ENCODE data around the gene CTNNA1.

Gene CTNNA1

DNA sequence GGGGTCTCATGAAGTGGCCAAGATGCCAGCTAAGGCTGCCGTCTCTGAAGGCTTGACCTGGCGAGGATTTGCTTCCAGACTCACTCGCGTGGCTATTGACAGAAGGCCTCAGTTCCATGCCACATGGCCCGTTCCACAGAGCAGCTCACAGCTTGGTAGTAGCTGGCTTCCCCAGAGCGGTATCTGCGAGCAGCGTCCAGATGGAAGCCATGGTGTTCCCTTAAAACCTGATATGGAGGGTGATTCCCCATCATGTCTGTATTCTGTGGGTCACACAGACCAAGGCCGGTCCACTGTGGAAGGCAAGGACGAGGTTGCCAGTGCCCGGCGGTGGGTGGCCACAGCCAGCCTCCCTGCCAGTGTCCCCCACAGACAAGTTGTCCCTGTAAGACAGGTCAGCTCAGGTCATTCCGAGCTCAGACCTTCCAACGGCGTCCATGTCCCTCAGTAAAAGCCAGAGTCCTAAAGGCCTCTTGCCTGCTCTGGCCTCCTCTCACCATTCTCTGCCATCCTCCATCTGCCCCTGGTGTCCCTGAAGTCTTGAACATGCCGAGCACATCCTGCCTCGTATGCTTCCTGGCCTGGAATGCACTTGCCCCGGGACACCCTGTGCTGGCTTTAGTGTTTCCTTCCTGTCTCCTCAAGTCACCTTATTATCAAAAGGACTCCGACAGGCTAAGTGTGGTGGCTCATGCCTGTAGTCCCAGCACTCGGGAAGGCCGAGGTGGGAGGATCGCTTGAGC lies 183.2 kb downstream of the CTNNA1 start:
- no peak for DNase-seq

- DNase-seq = no peak
Measured at GRCh38 chr5:138936968-138937345, 183.7 kb downstream of the CTNNA1 start.

GRCh38 chr5:138937392-138938387 lies 184.5 kb downstream of the CTNNA1 start:
- DNase-seq = no peak

DNA sequence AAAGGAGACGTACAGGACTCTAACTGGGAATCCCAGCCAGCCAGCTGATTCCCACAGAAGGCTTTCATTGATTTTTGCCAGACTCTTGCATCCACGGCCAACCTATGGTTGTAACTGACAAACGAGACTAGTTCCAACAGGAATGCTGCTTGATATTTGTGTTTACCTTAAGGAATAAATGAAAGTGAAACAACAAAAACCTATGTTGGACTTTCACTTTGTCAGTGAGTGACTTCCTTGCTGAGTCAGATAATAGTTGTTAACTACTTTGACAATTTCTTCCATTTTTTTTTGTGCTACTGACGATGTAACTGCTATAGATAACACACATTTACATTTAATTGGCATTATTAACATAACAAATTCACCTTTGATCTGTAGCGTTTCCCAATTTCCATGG lies 185.3 kb downstream of the CTNNA1 start:
- no peak for DNase-seq

GRCh38 chr5:138942066-138942465 lies 188.8 kb downstream of the CTNNA1 start:
- DNase-seq = no peak

- no peak for DNase-seq
Measured at GRCh38 chr5:138942861-138943260, 189.6 kb downstream of the CTNNA1 start.

- no peak for DNase-seq
Measured at GRCh38 chr5:138943599-138944173, 190.5 kb downstream of the CTNNA1 start.

DNA sequence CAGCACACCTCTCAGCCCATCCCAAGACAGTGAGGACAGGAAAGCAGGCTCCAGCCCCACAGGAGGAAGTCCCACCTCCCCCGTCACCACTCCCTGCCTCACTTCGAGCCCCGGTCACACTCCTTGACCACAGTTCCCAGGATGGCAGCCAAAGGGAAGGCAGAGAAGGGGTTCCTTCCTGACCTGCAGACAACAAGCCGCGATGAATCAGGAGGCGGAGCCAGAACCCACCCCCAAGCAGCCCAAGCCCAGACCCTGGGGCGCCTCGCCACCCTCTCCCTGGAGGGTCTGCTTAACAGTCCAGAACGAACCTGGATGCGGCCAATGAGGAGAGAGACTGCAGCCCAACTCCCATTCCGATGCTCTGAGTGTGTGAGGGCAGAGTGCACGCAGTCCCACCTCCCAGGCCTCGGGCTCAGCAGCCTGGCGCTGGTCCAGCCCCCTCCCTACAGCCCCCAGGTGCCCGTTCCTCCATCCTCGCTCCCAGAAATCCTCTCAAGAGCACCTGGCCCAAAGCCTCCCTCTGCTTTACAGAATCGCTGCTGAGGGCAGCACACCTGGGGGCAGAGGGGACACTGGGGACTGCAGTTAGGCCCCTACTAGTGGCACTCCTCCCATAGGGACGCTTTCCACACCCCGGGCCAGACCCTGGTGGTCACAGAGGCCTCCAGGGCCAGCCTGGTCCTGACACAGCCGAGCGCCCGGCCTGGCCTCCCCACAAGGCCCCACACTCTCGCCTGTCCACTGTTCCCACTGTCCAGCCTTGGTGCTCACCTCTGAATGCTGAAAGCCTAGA lies 191.5 kb downstream of the CTNNA1 start:
- no peak for DNase-seq

DNA sequence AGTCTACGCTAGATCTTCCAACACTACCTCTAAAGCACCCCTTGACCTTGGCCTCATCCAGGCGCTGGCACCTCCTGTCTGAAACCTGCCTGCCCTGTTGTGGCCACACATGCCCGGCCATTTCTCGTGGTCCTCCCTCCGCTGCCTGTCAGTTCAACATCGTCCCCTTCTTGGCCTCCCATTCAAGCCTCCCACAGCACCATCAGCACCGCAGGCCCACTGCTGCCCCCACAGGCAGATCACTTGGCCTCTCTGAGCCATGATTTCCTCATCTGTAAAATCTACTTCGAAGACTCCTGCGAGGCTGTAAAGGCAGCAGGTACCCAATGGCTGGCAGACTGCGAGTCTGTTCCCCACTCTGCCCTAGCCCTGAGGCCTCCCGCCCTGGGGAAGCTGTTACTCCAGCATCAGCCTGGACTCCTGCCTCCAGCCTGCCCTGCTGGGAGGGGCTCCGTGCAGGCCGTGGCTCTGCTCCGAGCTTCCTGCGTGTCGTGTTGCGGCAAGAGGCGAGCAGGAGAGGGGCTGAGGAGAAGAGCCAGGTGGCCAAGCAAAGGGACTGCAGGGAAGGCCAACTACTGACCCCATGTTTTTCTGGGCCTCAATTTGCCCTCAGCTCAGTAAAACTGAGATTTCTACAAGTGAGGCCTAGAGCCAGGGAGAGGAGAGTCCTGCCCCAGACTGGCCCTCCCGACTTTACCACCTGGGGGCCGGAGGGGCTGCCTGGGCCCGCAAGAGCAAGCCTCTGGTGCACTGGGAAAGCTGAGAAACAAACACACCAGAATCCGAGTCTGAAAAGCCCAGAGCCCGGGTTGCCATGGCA lies 192.4 kb downstream of the CTNNA1 start:
- DNase-seq = no peak

GRCh38 chr5:138946241-138946623 lies 193.0 kb downstream of the CTNNA1 start:
- no peak for DNase-seq

DNA sequence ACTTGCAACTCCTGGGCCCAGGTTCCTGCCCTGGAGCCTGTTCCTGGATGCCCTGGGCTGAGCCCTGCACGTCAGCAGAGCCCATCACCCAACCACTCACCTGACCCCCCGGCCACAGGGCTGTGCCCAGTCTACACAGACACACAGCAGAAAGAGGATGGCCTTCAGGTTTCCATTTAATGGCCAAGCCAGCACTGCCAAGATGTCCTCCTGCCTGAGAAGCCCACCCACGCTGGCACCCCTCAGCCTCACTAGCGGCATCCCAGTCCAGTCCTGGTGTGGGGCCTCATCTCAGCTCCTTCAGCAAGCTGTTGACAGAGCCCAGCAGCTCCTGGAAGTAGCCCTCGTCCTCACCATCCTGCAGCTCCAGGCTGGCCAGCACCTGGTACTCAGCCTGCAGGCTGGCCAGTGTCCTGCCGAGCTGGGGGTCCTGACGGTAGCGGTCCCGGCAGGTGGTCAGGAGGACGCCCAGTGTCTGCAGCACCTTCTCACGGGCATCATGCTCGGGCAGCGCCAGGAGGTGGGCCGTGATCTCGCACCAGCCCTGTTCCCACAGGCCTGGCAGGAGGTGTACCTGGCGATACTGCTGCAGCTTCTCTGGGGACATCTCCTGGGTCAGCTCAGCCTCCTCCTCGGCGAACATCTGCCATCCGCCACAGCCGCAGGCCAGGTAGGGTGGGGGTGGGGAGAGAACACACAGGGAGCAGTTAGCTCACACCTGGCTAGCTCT lies 193.8 kb downstream of the CTNNA1 start:
- DNase-seq = no peak

GRCh38 chr5:138947780-138948179 lies 194.6 kb downstream of the CTNNA1 start:
- no peak for DNase-seq

DNA sequence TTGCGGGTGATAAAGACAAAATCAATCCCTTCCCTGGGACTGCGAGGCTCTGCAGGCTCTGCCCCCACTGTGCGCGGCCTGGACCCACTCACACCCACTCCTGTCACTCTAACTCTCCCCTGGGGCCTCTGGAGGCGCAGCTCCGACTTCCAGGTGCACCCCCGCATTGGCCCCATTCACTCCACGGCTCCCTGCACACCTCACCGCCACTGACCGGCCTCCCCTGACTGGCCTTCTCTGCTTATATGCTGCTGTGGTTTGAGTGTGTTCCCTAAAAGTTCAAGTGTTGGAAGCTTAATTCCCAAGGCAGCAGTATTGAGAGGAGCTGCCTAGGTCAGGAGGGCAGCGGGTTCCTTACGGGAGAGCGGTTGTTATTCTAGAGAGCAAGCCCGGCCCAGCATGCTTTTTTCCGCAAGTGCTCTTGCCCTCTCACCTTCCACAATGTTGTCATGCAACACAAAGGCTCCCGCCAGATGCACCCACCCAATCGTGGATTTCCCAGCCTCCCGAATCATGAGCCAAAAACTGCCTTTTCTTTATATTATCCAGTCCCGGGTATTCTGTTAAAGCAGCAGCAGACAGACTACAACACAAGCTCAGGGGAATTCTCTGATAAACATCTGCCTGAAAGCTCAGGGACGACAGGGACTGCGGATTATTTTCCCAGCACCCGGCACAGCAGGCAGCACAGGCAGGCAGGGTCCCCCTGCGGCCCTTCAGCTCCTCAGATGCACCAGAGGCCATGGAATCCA lies 195.4 kb downstream of the CTNNA1 start:
- DNase-seq = no peak

- DNase-seq = no peak
Measured at GRCh38 chr5:138949223-138949574, 196.0 kb downstream of the CTNNA1 start.

DNA sequence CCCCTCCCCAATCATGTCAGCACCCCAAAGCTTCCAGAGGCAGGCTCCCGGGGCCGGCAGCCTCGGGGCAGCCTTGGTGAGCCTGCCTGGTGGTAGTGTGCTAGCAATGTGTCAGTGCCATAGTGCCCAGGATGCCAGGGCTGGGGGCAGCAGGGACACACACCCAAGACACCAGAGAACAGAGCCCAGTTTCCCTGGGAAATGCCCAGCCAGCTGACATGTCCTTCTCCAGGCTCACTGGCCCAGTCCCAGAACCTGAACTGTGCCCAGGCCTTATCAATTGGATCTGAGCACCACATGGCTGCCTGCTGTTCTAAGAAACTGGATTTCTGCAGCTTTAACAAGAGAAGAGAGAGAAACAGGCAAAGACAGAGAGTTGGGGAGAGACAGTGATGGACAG lies 196.8 kb downstream of the CTNNA1 start:
- no peak for DNase-seq

- no peak for DNase-seq
Measured at GRCh38 chr5:138950421-138951031, 197.3 kb downstream of the CTNNA1 start.

GRCh38 chr5:138951091-138951985 lies 198.1 kb downstream of the CTNNA1 start:
- no peak for DNase-seq

DNA sequence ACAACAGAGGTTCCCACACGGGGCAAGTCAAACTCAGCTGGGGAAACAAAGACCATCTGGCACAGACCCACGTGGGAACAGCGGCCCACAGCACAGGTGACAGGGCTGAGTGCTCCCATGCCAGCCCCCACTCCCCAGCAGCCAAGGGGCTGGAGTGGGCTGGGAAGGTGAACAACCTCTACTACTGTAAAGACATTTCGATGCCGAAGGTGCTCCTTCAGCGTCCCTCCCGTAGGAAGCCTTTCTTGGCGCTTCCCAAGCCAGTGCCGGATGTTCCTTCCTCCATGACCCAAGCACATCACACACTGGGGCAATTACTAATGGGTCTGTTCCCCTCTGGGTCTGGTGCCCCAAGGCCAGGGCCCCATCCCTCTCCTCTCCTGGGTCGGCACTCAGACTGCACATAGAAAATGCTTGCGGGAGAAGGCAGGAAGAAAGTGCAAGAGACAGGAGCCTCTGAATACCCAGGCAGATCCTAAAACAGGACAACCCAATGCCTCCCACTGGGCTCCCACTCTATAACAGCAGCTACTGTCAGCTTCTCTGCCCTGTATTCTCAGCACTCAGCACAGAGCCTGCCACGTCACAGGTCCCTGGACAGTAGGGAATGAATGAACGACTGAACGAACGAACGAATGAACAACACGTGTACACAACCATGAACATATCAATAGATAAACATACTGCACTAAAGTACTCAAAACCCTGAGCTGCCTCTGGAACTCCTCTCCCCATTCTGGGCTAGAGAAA lies 198.9 kb downstream of the CTNNA1 start:
- DNase-seq = no peak
